GM23338 (cell line): ENCODE results near the gene SEC16B. TPM values are rescaled to one million over a fixed set of nuclear protein-coding genes. Genes with fewer than 3 reads are reported as not detected.

Experiments used
- ATAC-seq: fragments of 200-7000 bp; cut with Tn5 transposase; 3 replicates; pipeline ENCODE4 v1.9.1; 2020
- DNase-seq: peaks from one replicate; pipeline ENCODE4 v3.0.0-alpha.2; 2015; ENCODE audit warnings: low spot score
- H2AFZ ChIP-seq: fragments of 200-600 bp; sonication (generic); 2 replicates; pipeline ENCODE4 v1.8.0; 2016; ENCODE audit warnings: antibody characterized with exemption, mild to moderate bottlenecking, moderate library complexity
- H3F3A ChIP-seq: fragments of 200-600 bp; sonication (generic); replicated peaks from 2 replicates; pipeline ENCODE4 v1.8.0; 2017; ENCODE audit warnings: antibody characterized with exemption, mixed run types, low read depth
- H3K27ac ChIP-seq: fragments of 200-600 bp; sonication (generic); 2 replicates; pipeline ENCODE4 v1.6.1; 2016; ENCODE audit warnings: low read depth
- H3K27me3 ChIP-seq: fragments of 200-600 bp; sonication (generic); 2 replicates; pipeline ENCODE4 v1.8.0; 2016; ENCODE audit warnings: mild to moderate bottlenecking, mixed run types, moderate library complexity; ENCODE audit not compliant: insufficient read depth
- H3K36me3 ChIP-seq: fragments of 200-600 bp; sonication (generic); 2 replicates; pipeline ENCODE4 v1.8.0; 2016; ENCODE audit warnings: mild to moderate bottlenecking; ENCODE audit not compliant: insufficient read depth
- H3K4me1 ChIP-seq: fragments of 200-600 bp; sonication (generic); 2 replicates; pipeline ENCODE4 v1.8.0; 2016; ENCODE audit warnings: mild to moderate bottlenecking, moderate library complexity; ENCODE audit not compliant: insufficient read depth
- H3K4me2 ChIP-seq: fragments of 200-600 bp; sonication (generic); 2 replicates; pipeline ENCODE4 v1.7.1; 2017; ENCODE audit warnings: mixed run types
- H3K4me3 ChIP-seq: fragments of 200-600 bp; sonication (generic); 2 replicates; pipeline ENCODE4 v1.6.1; 2016; ENCODE audit warnings: mixed run types
- H3K79me2 ChIP-seq: fragments of 200-600 bp; sonication (generic); replicated peaks from 2 replicates; pipeline ENCODE4 v1.8.0; 2017; ENCODE audit warnings: mild to moderate bottlenecking; ENCODE audit not compliant: insufficient read depth
- H3K9me2 ChIP-seq: fragments of 200-600 bp; sonication (generic); 2 replicates; pipeline ENCODE4 v1.8.0; 2017; ENCODE audit not compliant: insufficient read depth
- H4K20me1 ChIP-seq: fragments of 200-600 bp; sonication (generic); replicated peaks from 2 replicates; pipeline ENCODE4 v1.8.0; 2017; ENCODE audit warnings: mild to moderate bottlenecking; ENCODE audit not compliant: insufficient read depth
- H3K27ac Mint-ChIP-seq: 2 replicates; pipeline ENCODE4 v1.8.0; 2020; ENCODE audit warnings: inconsistent platforms, mild to moderate bottlenecking, moderate library complexity, mixed read lengths
- H3K27me3 Mint-ChIP-seq: 3 replicates; pipeline ENCODE4 v1.8.0; 2022; ENCODE audit warnings: low read depth, mild to moderate bottlenecking, moderate library complexity, mixed read lengths, inconsistent platforms; ENCODE audit not compliant: insufficient read depth, poor library complexity
- H3K36me3 Mint-ChIP-seq: 3 replicates; pipeline ENCODE4 v1.8.0; 2021; ENCODE audit warnings: low read depth, mild to moderate bottlenecking, inconsistent platforms, moderate library complexity, mixed read lengths
- H3K4me1 Mint-ChIP-seq: 3 replicates; pipeline ENCODE4 v1.8.0; 2020; ENCODE audit warnings: mild to moderate bottlenecking, inconsistent platforms, mixed read lengths
- H3K4me3 Mint-ChIP-seq: 3 replicates; pipeline ENCODE4 v1.8.0; 2021; ENCODE audit warnings: moderate library complexity, mild to moderate bottlenecking, inconsistent platforms, mixed read lengths
- H3K9me3 Mint-ChIP-seq: 3 replicates; pipeline ENCODE4 v1.8.0; 2020; ENCODE audit warnings: moderate library complexity, mild to moderate bottlenecking, inconsistent platforms, mixed read lengths
- CREB1 ChIP-seq: fragments of 250-450 bp; sonication (Bioruptor Pico); IDR thresholded peaks from 2 replicates; pipeline ENCODE4 v1.5.0; 2020; ENCODE audit warnings: low read depth, mild to moderate bottlenecking, moderate library complexity
- EZH2 ChIP-seq: fragments of 200-600 bp; sonication (generic); IDR thresholded peaks from one replicate; pipeline ENCODE4 v1.8.0; 2017; ENCODE audit warnings: antibody characterized with exemption, mild to moderate bottlenecking, low read depth; ENCODE audit not compliant: unreplicated experiment
- NANOG ChIP-seq: IDR thresholded peaks from 2 replicates; pipeline ENCODE4 v1.6.1; 2016; ENCODE audit warnings: antibody characterized with exemption, borderline replicate concordance
- ZNF114 ChIP-seq: fragments of 250-450 bp; sonication (Bioruptor Pico); IDR thresholded peaks from 2 replicates; pipeline ENCODE4 v1.5.0; 2020; ENCODE audit warnings: mild to moderate bottlenecking, moderate library complexity
- ZNF331 ChIP-seq: fragments of 250-450 bp; sonication (Bioruptor Pico); IDR thresholded peaks from 2 replicates; pipeline ENCODE4 v1.5.0; 2020; ENCODE audit warnings: low read depth, mild to moderate bottlenecking, moderate library complexity
- ZNF462 ChIP-seq: fragments of 250-450 bp; sonication (Bioruptor Pico); IDR thresholded peaks from 2 replicates; pipeline ENCODE4 v1.5.0; 2020; ENCODE audit warnings: mild to moderate bottlenecking, moderate library complexity
- polyA plus RNA-seq: library from polyadenylated mRNA; unstranded; fragments of >200 nt; fragmentation: Nextera tagmentation; extraction: Ambion mirVana; gene quantifications from 2 replicates; pipeline ENCODE4 v1.2.1, GENCODE V29; 2016
- total RNA-seq: library from RNA; depleted of rRNA; stranded (reverse); fragments of >200 nt; shearing (Covaris generic); gene quantifications from 2 replicates; pipeline ENCODE4 v1.2.3, GENCODE V29; 2014

The SEC16B gene
- total and polyA plus RNA-seq, 2 experiments from 2014 or later = 0.29 to 1.2 TPM

GRCh38 chr1:177935638-177936415, 34.0 kb downstream of the SEC16B start (continued):
- TF ChIP-seq ZNF331 (CRISPR knock-in tag) (no peak), EZH2 (no peak), ZNF462 (CRISPR knock-in tag) (no peak)

GRCh38 chr1:177934927-177935326, 34.9 kb downstream of the SEC16B start:
- peaks cover 2% of the 10 kb centered on the region for H3K27me3 Mint-ChIP-seq
- H3K27ac ChIP-seq = no peak overlapping the region
- no peaks in the 10 kb centered on the region for H3K4me1 ChIP-seq
- no peaks in the 10 kb centered on the region for H4K20me1 ChIP-seq
- TF ChIP-seq CREB1 (CRISPR knock-in tag) (no peak), NANOG (no peak), ZNF114 (no peak)
- H3K27me3 ChIP-seq = no peaks in the 10 kb centered on the region
- no peak for DNase-seq
- no peak overlapping the region for H3K27ac Mint-ChIP-seq
- no peak overlapping the region for H3K4me3 Mint-ChIP-seq
- H3K4me1 Mint-ChIP-seq = no peaks in the 10 kb centered on the region; the same call in 2 of the 3 replicates
- no peak for ATAC-seq
- H3K36me3 ChIP-seq = no peaks in the 10 kb centered on the region
- no peak overlapping the region for H2AFZ ChIP-seq
- no peak overlapping the region for H3K4me2 ChIP-seq
- 0 out of 2 replicates have a peak, but pooled peaks cover 6% of the 10 kb centered on the region for H3K9me2 ChIP-seq
- no peak overlapping the region for H3K4me3 ChIP-seq
- H3K36me3 Mint-ChIP-seq = no peaks in the 10 kb centered on the region
- no peaks in the 10 kb centered on the region for H3F3A ChIP-seq
- H3K79me2 ChIP-seq = no peaks in the 10 kb centered on the region
- no peaks in the 10 kb centered on the region for H3K9me3 Mint-ChIP-seq
